Astrocyte of the cerebellum (primary cell): ENCODE data around the gene NIPAL4.

ENCODE experiments used
- DNase-seq: peaks from one replicate; pipeline ENCODE4 v3.0.0-alpha.2; 2011; ENCODE audit warnings: low read depth
- H3K4me3 ChIP-seq: 2 replicates; pipeline ENCODE4 v1.5.1; 2011; ENCODE audit warnings: mild to moderate bottlenecking, low read depth, low read length, moderate library complexity
- in situ Hi-C: cut with HindIII; loops from 2 replicates; pipeline ENCODE4 v1.10.0; 2017; ENCODE audit warnings: low sequenced_read_pairs
- TF ChIP-seq, protein P1 (sequence below): IDR thresholded peaks from 2 replicates; pipeline ENCODE4 v1.5.1; 2012; ENCODE audit warnings: low read length, low read depth, moderate library complexity, mild to moderate bottlenecking; ENCODE audit errors: missing control alignments

The NIPAL4 gene

DNA sequence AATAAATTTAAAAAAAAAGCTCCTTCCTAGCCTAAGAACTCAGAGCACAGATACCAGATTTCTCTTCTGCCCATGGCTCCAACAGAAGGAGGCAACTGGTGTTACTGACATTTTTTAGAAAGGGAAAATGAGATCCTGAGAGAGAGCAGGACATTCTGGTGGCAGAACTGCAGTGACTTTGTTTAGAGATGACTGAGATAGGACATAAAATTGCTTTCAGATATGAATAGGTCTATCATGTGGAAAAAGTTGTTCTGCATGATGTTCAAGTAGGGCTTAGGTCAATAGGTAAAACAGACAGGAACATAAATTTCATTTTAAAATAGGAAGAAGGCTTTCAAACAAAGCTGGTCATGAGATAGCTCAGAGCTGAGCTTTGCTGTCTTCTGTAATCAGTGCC is 49.6 kb downstream of the NIPAL4 start:
- DNase-seq: no peak
- H3K4me3 ChIP-seq: no peak overlapping the region
- TF ChIP-seq, protein P1, sequence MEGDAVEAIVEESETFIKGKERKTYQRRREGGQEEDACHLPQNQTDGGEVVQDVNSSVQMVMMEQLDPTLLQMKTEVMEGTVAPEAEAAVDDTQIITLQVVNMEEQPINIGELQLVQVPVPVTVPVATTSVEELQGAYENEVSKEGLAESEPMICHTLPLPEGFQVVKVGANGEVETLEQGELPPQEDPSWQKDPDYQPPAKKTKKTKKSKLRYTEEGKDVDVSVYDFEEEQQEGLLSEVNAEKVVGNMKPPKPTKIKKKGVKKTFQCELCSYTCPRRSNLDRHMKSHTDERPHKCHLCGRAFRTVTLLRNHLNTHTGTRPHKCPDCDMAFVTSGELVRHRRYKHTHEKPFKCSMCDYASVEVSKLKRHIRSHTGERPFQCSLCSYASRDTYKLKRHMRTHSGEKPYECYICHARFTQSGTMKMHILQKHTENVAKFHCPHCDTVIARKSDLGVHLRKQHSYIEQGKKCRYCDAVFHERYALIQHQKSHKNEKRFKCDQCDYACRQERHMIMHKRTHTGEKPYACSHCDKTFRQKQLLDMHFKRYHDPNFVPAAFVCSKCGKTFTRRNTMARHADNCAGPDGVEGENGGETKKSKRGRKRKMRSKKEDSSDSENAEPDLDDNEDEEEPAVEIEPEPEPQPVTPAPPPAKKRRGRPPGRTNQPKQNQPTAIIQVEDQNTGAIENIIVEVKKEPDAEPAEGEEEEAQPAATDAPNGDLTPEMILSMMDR: no peak
- in situ Hi-C loops: no loop called here

DNA sequence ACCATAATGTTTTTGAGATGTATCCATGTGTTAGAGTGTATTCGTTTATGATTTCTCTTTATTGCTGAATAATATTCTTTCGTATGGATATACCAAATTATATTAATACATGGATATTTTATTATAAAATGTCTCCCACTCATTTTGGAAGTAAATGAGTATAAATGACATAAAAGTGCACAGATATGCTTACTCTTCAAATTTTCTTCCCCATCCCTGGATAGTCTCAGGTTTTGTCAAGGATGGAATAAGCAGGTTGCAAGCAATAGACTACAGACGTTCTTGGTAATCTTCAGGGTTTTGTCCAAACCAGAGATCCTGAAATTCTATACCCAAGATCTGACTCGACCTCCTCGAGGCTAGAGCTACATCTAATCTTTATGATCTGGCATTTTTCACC is 50.7 kb downstream of the NIPAL4 start:
- in situ Hi-C loops: no loop called here
- no peak overlapping the region for H3K4me3 ChIP-seq
- no peak for DNase-seq
- TF ChIP-seq, protein P1: no peak

DNA sequence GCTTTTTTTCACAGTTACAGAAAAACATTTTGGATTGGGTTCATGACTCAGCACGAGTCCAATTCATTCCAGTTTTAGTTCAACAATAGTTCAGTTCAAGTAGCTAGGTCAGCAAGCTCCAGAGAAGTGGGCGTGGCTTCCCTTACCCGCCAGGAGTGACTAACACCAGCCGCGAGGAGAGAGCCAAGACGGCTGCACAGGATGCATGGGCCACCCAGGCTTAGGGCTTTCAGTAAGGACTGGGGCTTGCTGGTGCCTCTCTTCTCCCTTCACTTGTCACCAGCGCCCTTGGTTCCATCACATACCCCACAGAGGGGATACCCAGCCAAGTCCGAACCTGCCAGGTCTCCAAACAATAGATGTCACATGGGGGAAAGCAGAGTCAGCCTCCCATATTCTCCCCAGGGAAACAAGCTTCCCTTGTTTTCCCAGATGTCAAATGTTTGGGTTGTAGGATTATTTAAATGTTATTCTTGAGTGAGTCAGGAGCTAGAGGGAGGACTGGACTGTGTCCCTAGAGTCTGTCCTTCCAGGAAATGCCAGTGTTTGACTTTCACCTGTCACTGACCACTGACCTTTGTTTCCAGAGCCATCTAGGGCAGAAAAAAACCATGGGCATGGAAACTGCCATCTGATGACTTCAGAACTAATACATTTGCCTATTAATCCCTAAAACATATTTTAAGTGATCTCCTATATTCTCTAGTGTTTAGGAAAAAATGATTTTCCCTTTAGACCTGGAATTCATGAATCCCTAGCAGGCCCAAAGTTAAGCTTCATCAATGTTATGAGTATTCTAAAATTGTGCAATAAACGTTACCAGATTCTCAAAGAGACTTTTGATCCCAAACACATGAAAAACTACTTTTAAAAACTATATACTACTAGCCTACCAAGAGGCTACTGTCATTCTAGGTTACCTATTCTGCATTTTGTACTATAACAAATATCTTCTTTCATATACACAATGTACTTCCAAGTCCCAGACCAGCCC is 51.9 kb downstream of the NIPAL4 start:
- DNase-seq: peak; percentile 98
- in situ Hi-C loops: no loop called here
- TF ChIP-seq, protein P1: no peak
- no peak overlapping the region for H3K4me3 ChIP-seq

DNA sequence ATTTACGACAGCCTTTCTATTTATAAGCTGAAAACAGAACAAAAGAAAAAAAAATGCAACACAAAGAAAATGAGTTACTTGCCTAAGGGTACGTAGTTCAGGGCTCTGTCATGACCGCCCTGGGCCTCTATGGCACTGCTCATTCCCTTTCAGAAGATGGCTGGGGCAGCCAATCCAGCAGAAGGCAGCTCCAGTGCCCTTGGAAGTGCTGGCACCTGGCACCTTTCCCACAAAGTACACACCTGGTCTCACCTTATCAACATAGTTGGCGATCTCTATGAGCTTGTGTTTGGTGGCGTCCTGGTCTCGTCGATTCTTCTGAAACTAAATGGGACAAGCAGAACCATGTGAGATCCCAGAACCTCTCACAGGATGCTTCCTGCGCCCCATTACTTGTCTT is 53.2 kb downstream of the NIPAL4 start:
- TF ChIP-seq, protein P1: no peak
- H3K4me3 ChIP-seq: no peak overlapping the region
- in situ Hi-C loops: no loop called here

DNA sequence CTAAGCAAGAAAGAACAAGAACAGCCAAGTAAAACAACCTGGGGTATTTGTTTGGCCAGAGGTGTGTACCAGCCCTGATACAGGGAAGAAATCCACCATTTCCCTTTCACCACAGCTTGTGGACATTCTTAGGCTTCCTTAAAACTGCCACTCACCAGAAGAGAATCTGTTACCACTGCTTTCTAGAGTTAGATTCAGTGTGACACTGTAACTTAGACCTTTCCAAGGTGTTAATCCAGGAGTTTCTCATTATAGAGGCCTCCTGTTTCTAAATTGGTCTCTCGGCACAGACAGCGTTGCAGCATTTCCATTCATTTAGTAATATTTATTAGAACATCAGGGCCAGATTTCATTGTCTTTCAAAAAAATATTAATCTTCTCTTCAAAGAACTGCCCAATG is 55.0 kb downstream of the NIPAL4 start:
- no peak overlapping the region for H3K4me3 ChIP-seq
- TF ChIP-seq, protein P1: no peak
- no peak for DNase-seq
- in situ Hi-C loops: loop anchor here (5.0 kb wide), 1 partner anchor 87 kb away; no protein-coding TSS in a partner anchor

More for the DNA sequence above, 53.2 kb downstream of the NIPAL4 start:
- DNase-seq: no peak

DNA sequence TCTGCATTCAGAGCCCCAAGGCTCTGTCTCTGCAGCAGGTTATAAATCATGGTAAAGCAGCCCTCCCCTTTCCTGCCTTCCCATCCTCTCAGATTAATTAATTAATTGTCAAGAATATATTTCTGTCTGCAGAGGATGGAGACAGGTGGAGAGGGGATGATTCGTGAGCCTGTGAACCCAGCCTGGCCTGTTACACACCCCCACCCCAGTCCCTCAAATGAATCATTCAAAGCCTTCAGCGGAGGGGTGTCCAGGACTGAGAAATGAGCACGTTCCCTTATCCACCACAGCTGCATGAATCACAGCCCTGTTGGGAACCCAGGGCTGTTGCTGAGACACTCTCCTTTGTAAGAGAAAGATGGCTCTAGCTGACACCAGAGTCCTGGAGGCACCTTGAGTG is 56.0 kb downstream of the NIPAL4 start:
- DNase-seq: peak; percentile 37
- TF ChIP-seq, protein P1: no peak
- H3K4me3 ChIP-seq: no peak overlapping the region
- in situ Hi-C loops: loop anchor here (5.0 kb wide), 1 partner anchor 86 kb away; no protein-coding TSS in a partner anchor
